ENCODE data around the gene TBCCD1. TPM values are rescaled to one million over a fixed set of nuclear protein-coding genes. Genes with fewer than 3 reads are reported as not detected.
A peak's percentile ranks its signal among the peaks of the same experiment; 100 is the strongest.

TBCCD1 gene
- total and polyA plus RNA-seq, 10 donors = 3.7 to 22.1 (median 12.6) TPM

GRCh38 chr3:186524616-186525015 is 42.5 kb downstream of the TBCCD1 start:
- H3K36me3 ChIP-seq = no peaks in the 10 kb centered on the region
- DNase-seq = no peak
- TF ChIP-seq POLR2AphosphoS5 (IDR thresholded peaks at IDR 0.05) = no peak
- no peak for TF ChIP-seq POLR2A (IDR thresholded peaks at IDR 0.05)
- TF ChIP-seq CTCF (IDR thresholded peaks at IDR 0.05 in 8 of 11, conservative IDR thresholded peaks at IDR 0.05 in 3 of 11) = no peak
- no peaks in the 10 kb centered on the region for H3K9me3 ChIP-seq
- intact Hi-C loops (cut with DNase I; ENCODE audit: low total_unique reads) = no loop called here
- peaks cover 0 to 11% (median 0%) of the 10 kb centered on the region in 7 donors for H3K27me3 ChIP-seq (replicated peaks in 1 of 7)
- no peak overlapping the region for H3K4me3 ChIP-seq
- no peak overlapping the region for H3K27ac ChIP-seq
- H3K4me1 ChIP-seq = peaks cover 0 to 49% (median 23%) of the 10 kb centered on the region in 6 donors
- WGBS, 5 donors = 86 to 93% (median 91%) methylated on average over 6 of the region's 6 CpGs

GRCh38 chr3:186523434-186523833 is 43.7 kb downstream of the TBCCD1 start:
- H3K27me3 ChIP-seq (replicated peaks in 1 of 7) = peaks cover 0 to 11% (median 0%) of the 10 kb centered on the region in 7 donors
- peaks cover 2 to 51% (median 31%) of the 10 kb centered on the region in 6 donors for H3K4me1 ChIP-seq
- H3K27ac ChIP-seq = no peak overlapping the region
- intact Hi-C loops (cut with DNase I; ENCODE audit: low total_unique reads) = no loop called here
- WGBS, 5 donors = 64 to 84% (median 67%) methylated on average over 2 of the region's 2 CpGs
- TF ChIP-seq POLR2A (IDR thresholded peaks at IDR 0.05) = no peak
- TF ChIP-seq CTCF (IDR thresholded peaks at IDR 0.05 in 8 of 11, conservative IDR thresholded peaks at IDR 0.05 in 3 of 11) = no peak
- TF ChIP-seq POLR2AphosphoS5 (IDR thresholded peaks at IDR 0.05) = no peak
- no peak overlapping the region for H3K4me3 ChIP-seq
- no peaks in the 10 kb centered on the region for H3K9me3 ChIP-seq
- H3K36me3 ChIP-seq = no peaks in the 10 kb centered on the region
- no peak for DNase-seq

DNA sequence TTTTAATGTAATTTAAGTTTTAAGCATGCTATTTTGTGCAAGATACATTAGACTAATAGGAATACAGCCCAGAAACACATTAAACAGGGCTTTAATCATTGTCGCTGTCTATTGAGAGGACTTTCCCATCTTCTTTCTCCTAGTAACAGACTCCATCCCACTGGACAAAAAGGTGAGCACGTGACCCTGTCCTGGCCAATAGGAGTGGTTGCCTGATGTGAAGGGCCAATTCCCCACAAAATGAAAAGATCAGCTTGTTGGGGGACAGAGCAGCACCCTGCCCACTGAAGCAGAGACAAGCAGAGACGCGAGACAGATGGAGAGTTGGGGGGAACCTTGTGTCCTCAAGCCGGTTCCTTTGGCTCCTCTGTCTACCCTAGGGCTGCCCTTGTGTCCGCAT is 44.1 kb downstream of the TBCCD1 start:
- Histone ChIP-seq H3K4me1 (peaks cover 3 to 55% (median 35%) of the 10 kb centered on the region in 6 donors), H3K9me3 (no peaks in the 10 kb centered on the region), H3K27ac (no peak overlapping the region), H3K27me3 (replicated peaks in 1 of 7) (peaks cover 0 to 11% (median 0%) of the 10 kb centered on the region in 7 donors), H3K36me3 (no peaks in the 10 kb centered on the region), H3K4me3 (no peak overlapping the region)
- DNase-seq = no peak
- intact Hi-C loops (cut with DNase I; ENCODE audit: low total_unique reads) = no loop called here
- TF ChIP-seq POLR2AphosphoS5 (IDR thresholded peaks at IDR 0.05) (no peak), POLR2A (IDR thresholded peaks at IDR 0.05) (no peak), CTCF (IDR thresholded peaks at IDR 0.05 in 8 of 11, conservative IDR thresholded peaks at IDR 0.05 in 3 of 11) (no peak)
- WGBS, 5 donors = 89 to 96% (median 93%) methylated on average over 6 of the region's 6 CpGs

- WGBS, 5 donors = 69 to 81% (median 73%) methylated on average over 10 of the region's 10 CpGs
- DNase-seq = peak; percentile 78
- no peak overlapping the region for H3K4me3 ChIP-seq
- H3K9me3 ChIP-seq = peaks cover 0 to 8% (median 0%) of the 10 kb centered on the region in 8 donors
- intact Hi-C loops (cut with DNase I; ENCODE audit: low total_unique reads) = no loop called here
- peaks cover 3 to 51% (median 32%) of the 10 kb centered on the region in 6 donors for H3K4me1 ChIP-seq
- H3K36me3 ChIP-seq = no peaks in the 10 kb centered on the region
- peaks cover 0 to 11% (median 0%) of the 10 kb centered on the region in 7 donors for H3K27me3 ChIP-seq (replicated peaks in 1 of 7)
- TF ChIP-seq POLR2AphosphoS5 (IDR thresholded peaks at IDR 0.05) = no peak
- TF ChIP-seq POLR2A (IDR thresholded peaks at IDR 0.05) = no peak
- TF ChIP-seq CTCF (IDR thresholded peaks at IDR 0.05 in 8 of 11, conservative IDR thresholded peaks at IDR 0.05 in 3 of 11) = no peak
- peak overlapping the region in 3 of 8 donors; percentile 44 to 64 (median 52) for H3K27ac ChIP-seq
Measured at GRCh38 chr3:186520957-186521842, 45.9 kb downstream of the TBCCD1 start.
